HepG2 (cell line): ENCODE data around the gene SLC45A1. TPM values are rescaled to one million over a fixed set of nuclear protein-coding genes. Genes with fewer than 3 reads are reported as not detected.

Source experiments
- ATAC-seq: fragments of 200-7000 bp; cut with Tn5 transposase; 3 replicates; pipeline ENCODE4 v1.9.1; 2020; ENCODE audit warnings: mild to moderate bottlenecking, moderate library complexity
- BruUV-seq: library from RNA; stranded (reverse); fragments of 400-500 nt; replicated peaks from 2 replicates; lab custom pipeline; 2021; lab: Mats Ljungman, UMichigan
- CTCF ChIA-PET: fragments of 300-600 bp; formaldehyde crosslinking; extraction: SDS; loops from one replicate; lab custom pipeline; 2021; ENCODE audit warnings: low total read pairs, inconsistent platforms, low intra/inter-chr PET ratio; lab: Yijun Ruan, JAX
- POLR2A ChIA-PET: fragments of 350-600 bp; sonication (Branson Sonifier 250); formaldehyde crosslinking; loops from one replicate; lab custom pipeline; 2020; ENCODE audit warnings: antibody characterized with exemption, inconsistent platforms; lab: Yijun Ruan, JAX
- DNase-seq: peaks from one replicate; pipeline ENCODE4 v3.0.0-alpha.2; 2015; ENCODE audit warnings: low spot score
- FAIRE-seq: peaks from 3 replicates; lab custom pipeline; 2011; peaks lifted over from hg19 to GRCh38; lab: Jason Lieb, UNC
- H2AFZ ChIP-seq: one replicate; pipeline ENCODE4 v1.6.1; 2011; ENCODE audit warnings: low read length, inconsistent platforms
- H3K27ac ChIP-seq: fragments of 300-600 bp; 3 replicates; pipeline ENCODE4 v1.8.0; 2011; ENCODE audit warnings: mixed run types, mild to moderate bottlenecking, mixed read lengths, low read length, inconsistent platforms; ENCODE audit not compliant: insufficient read depth; ENCODE audit errors: extremely low read length
- H3K27me3 ChIP-seq, 2 experiments: fragments of 200-600 bp in 1 of 2; 2 replicates in 1 of 2; 3 replicates in 1 of 2; pipeline versions ENCODE4 v1.6.0 to v1.8.0; 2011; ENCODE audit warnings: low read length in 2 of 2, mild to moderate bottlenecking in 2 of 2, moderate library complexity in 2 of 2, inconsistent platforms in 1 of 2; ENCODE audit not compliant: insufficient read depth in 2 of 2, control insufficient read depth in 1 of 2
- H3K36me3 ChIP-seq, 2 experiments: fragments of 200-600 bp in 1 of 2; replicated peaks in 1 of 2; 2 replicates in 1 of 2; 3 replicates in 1 of 2; pipeline versions ENCODE4 v1.5.1 to v1.8.0; 2011; ENCODE audit warnings: low read length in 2 of 2, inconsistent platforms in 1 of 2; ENCODE audit not compliant: insufficient read depth in 2 of 2, control insufficient read depth in 1 of 2
- H3K4me1 ChIP-seq: 2 replicates; pipeline ENCODE4 v1.5.1; 2012; ENCODE audit warnings: low read length, inconsistent platforms; ENCODE audit not compliant: insufficient read depth
- H3K4me2 ChIP-seq: 2 replicates; pipeline ENCODE4 v1.6.0; 2011; ENCODE audit warnings: low read depth, low read length, inconsistent platforms
- H3K4me3 ChIP-seq, 3 experiments: fragments of 200-600 bp in 1 of 3; sonication (generic), shearing (Covaris generic) in 1 of 3; replicated peaks in 1 of 3; 2 replicates each; pipeline ENCODE4 v1.5.1; 2011 to 2016; ENCODE audit warnings: low read length in 3 of 3, inconsistent platforms in 2 of 3, low read depth in 2 of 3, mild to moderate bottlenecking in 2 of 3, control low read depth in 1 of 3, mixed read lengths in 1 of 3; ENCODE audit not compliant: insufficient read depth in 1 of 3
- H3K79me2 ChIP-seq: one replicate; pipeline ENCODE4 v1.6.1; 2011; ENCODE audit warnings: low read length, inconsistent platforms; ENCODE audit not compliant: insufficient read depth
- H3K9ac ChIP-seq: 2 replicates; pipeline ENCODE4 v1.6.0; 2011; ENCODE audit warnings: mild to moderate bottlenecking, low read depth, low read length, inconsistent platforms; ENCODE audit not compliant: insufficient read depth
- H3K9me3 ChIP-seq: 2 replicates; pipeline ENCODE4 v1.5.1; 2012; ENCODE audit warnings: mild to moderate bottlenecking, low read length
- H4K20me1 ChIP-seq: 2 replicates; pipeline ENCODE4 v1.6.0; 2011; ENCODE audit warnings: inconsistent platforms, mild to moderate bottlenecking, low read length, moderate library complexity; ENCODE audit not compliant: insufficient read depth
- GABPB1 ChIP-seq: IDR thresholded peaks from 2 replicates; pipeline ENCODE4 v1.6.1; 2016; ENCODE audit warnings: mild to moderate bottlenecking, missing genetic modification reagents, moderate library complexity, missing compliant biosample characterization
- GFI1 ChIP-seq: sonication (generic); formaldehyde crosslinking; IDR thresholded peaks from 2 replicates; pipeline ENCODE4 v1.5.0; 2020; ENCODE audit warnings: missing genetic modification reagents, mild to moderate bottlenecking, borderline replicate concordance
- KAT8 ChIP-seq: IDR thresholded peaks from 2 replicates; pipeline ENCODE4 v1.6.1; 2016; ENCODE audit warnings: missing genetic modification reagents, missing compliant biosample characterization
- MIER3 ChIP-seq: IDR thresholded peaks from 2 replicates; pipeline ENCODE4 v1.6.1; 2016; ENCODE audit warnings: missing compliant biosample characterization, borderline replicate concordance
- NKX3-1 ChIP-seq: sonication (generic); formaldehyde crosslinking; IDR thresholded peaks from 2 replicates; pipeline ENCODE4 v1.5.0; 2020; ENCODE audit warnings: missing genetic modification reagents
- NR2C2 ChIP-seq: sonication (generic); formaldehyde crosslinking; IDR thresholded peaks from 2 replicates; pipeline ENCODE4 v1.4.0; 2020; ENCODE audit warnings: missing genetic modification reagents, mild to moderate bottlenecking, moderate library complexity, borderline replicate concordance
- POLR2AphosphoS5 ChIP-seq: IDR thresholded peaks from 2 replicates; pipeline ENCODE4 v1.6.1; 2012; ENCODE audit warnings: low read depth, low read length
- SMARCC2 ChIP-seq: fragments of 450-650 bp; IDR thresholded peaks from 2 replicates; pipeline ENCODE4 v1.6.1; 2017; ENCODE audit warnings: antibody characterized with exemption, mild to moderate bottlenecking
- SNAPC2 ChIP-seq: sonication (generic); formaldehyde crosslinking; IDR thresholded peaks from 2 replicates; pipeline ENCODE4 v1.8.1; 2022; ENCODE audit warnings: mild to moderate bottlenecking, missing genetic modification reagents
- USF2 ChIP-seq, 2 experiments: sonication (generic) in 1 of 2; formaldehyde crosslinking in 1 of 2; IDR thresholded peaks; 2 replicates each; pipeline versions ENCODE4 v1.5.1 to v1.6.1; 2011 to 2020; ENCODE audit warnings: borderline replicate concordance in 1 of 2, low read depth in 1 of 2, low read length in 1 of 2, mild to moderate bottlenecking in 1 of 2, missing genetic modification reagents in 1 of 2, moderate library complexity in 1 of 2
- ZFP41 ChIP-seq: sonication (generic); formaldehyde crosslinking; IDR thresholded peaks from 2 replicates; pipeline ENCODE4 v1.4.0; 2020; ENCODE audit warnings: mild to moderate bottlenecking, missing genetic modification reagents, borderline replicate concordance
- ZNF142 ChIP-seq: sonication (generic); formaldehyde crosslinking; IDR thresholded peaks from 2 replicates; pipeline ENCODE4 v1.4.0; 2020; ENCODE audit warnings: missing genetic modification reagents
- ZNF282 ChIP-seq: fragments of 450-650 bp; IDR thresholded peaks from 2 replicates; pipeline ENCODE4 v1.6.1; 2018; ENCODE audit not compliant: partially characterized antibody
- ZSCAN5A ChIP-seq: sonication (generic); formaldehyde crosslinking; IDR thresholded peaks from 2 replicates; pipeline ENCODE4 v1.8.0; 2022; ENCODE audit warnings: mild to moderate bottlenecking, missing genetic modification reagents, borderline replicate concordance
- WGBS: methylation state at CpG from one replicate; pipeline ENCODE4 v1.1.6; 2017; ENCODE audit warnings: low lambda C conversion rate; 5-methylcytosine and 5-hydroxymethylcytosine counted together
- in situ Hi-C: cut with HindIII; loops from 2 replicates; pipeline ENCODE4 v1.10.0; 2017; ENCODE audit warnings: low pct_unique_long_range_greater_than_20kb; ENCODE audit not compliant: extremely low pct_ligation_motif_present
- intact Hi-C: fragments of 100-400 bp; cut with micrococcal nuclease; formaldehyde crosslinking; loops from one replicate; pipeline ENCODE4 v1.10.0; 2022; ENCODE audit not compliant: unreplicated experiment
- polyA plus RNA-seq, 8 experiments: library from polyadenylated mRNA; depleted of rRNA in 3 of 8; stranded (reverse) in 7 of 8; unstranded in 1 of 8; fragments of >200 nt; fragmentation: Illumina TruSeq in 4 of 8; extraction: Trizol in 4 of 8; gene quantifications; 2 replicates each; pipeline versions ENCODE4 v1.2.1 to v1.2.3, GENCODE V29; 2011 to 2016; ENCODE audit warnings: low read depth in 4 of 8, missing spikeins in 1 of 8, mixed read lengths in 1 of 8; ENCODE audit not compliant: insufficient read depth in 1 of 8
- total RNA-seq, 5 experiments: library from RNA; depleted of rRNA; stranded (reverse); fragments of >200 nt; fragmentation: Illumina TruSeq; extraction: Trizol; gene quantifications; 2 replicates each; pipeline ENCODE4 v1.2.3, GENCODE V29; 2016; ENCODE audit warnings: low read depth in 1 of 5

The SLC45A1 gene
- total and polyA plus RNA-seq, 2 of the 13 experiments (the other 11 are each of a cell fraction or from before 2014, with no cell fraction given), result not detected

- POLR2A ChIA-PET, result no interaction called here
- peaks cover 18% of the 10 kb centered on the region for H3K4me1 ChIP-seq
- in situ Hi-C loops (no loop called here), intact Hi-C loops (no loop called here)
- no peaks in the 10 kb centered on the region for H3K9me3 ChIP-seq
- no peaks in the 10 kb centered on the region for H4K20me1 ChIP-seq
- H3K4me2 ChIP-seq, result no peak overlapping the region
- no peaks in the 10 kb centered on the region for H3K79me2 ChIP-seq
- H3K27me3 ChIP-seq, result no peaks in the 10 kb centered on the region
- no TSS peak for BruUV-seq
- ATAC-seq (no peak), FAIRE-seq (no peak), DNase-seq (no peak)
- H3K27ac ChIP-seq, result no peak overlapping the region
- H2AFZ ChIP-seq, result no peak overlapping the region
- no peak overlapping the region for H3K9ac ChIP-seq
- CTCF ChIA-PET, result no interaction called here
- H3K36me3 ChIP-seq, result no peaks in the 10 kb centered on the region
- no peak overlapping the region for H3K4me3 ChIP-seq
- WGBS, result 77% methylated on average over 4 of the region's 4 CpGs
- TF ChIP-seq USF2 (IDR thresholded peaks at IDR 0.05; ENCODE audit: low read depth, low read length), result no peak
- TF ChIP-seq USF2 (CRISPR knock-in tag; IDR thresholded peaks at IDR 0.05; ENCODE audit: borderline replicate concordance), result peak; percentile 22; the same call in 1 of the 2 replicates
- TF ChIP-seq SNAPC2 (CRISPR knock-in tag), result no peak
- no peak for TF ChIP-seq ZNF142 (CRISPR knock-in tag)
- no peak for TF ChIP-seq ZNF282
- TF ChIP-seq GFI1 (CRISPR knock-in tag), result no peak
- TF ChIP-seq KAT8, result 0 out of 2 replicates have a peak, but pooled peaks have one; percentile 44
- no peak for TF ChIP-seq ZFP41 (CRISPR knock-in tag)
- no peak for TF ChIP-seq ZSCAN5A (CRISPR knock-in tag)
- TF ChIP-seq GABPB1 (CRISPR knock-in tag), result peak; percentile 13; the same call in 1 of the 2 replicates
- TF ChIP-seq NKX3-1 (CRISPR knock-in tag), result no peak
- TF ChIP-seq POLR2AphosphoS5, result no peak
- no peak for TF ChIP-seq SMARCC2
- TF ChIP-seq MIER3, result no peak
- no peak for TF ChIP-seq NR2C2 (CRISPR knock-in tag)
Measured at GRCh38 chr1:8297245-8297644, 20.7 kb upstream of the SLC45A1 start.
